Keratinocyte (primary cell): ENCODE measurements around the gene ACOT7. TPM values are rescaled to one million over a fixed set of nuclear protein-coding genes. Genes with fewer than 3 reads are reported as not detected.

Source experiments
- DNase-seq: peaks from one replicate; pipeline ENCODE4 v3.0.0-alpha.2; 2011; ENCODE audit warnings: low read depth, missing footprints, low spot score
- FAIRE-seq: peaks from 2 replicates; lab custom pipeline; 2011; peaks lifted over from hg19 to GRCh38; lab: Jason Lieb, UNC
- H2AFZ ChIP-seq: 2 replicates; pipeline ENCODE4 v1.6.0; 2012; ENCODE audit warnings: low read length, control low read depth, inconsistent platforms; ENCODE audit not compliant: control insufficient read depth
- H3K27ac ChIP-seq: 2 replicates; pipeline ENCODE4 v1.5.1; 2011; ENCODE audit warnings: low read length; ENCODE audit not compliant: control insufficient read depth, insufficient read depth
- H3K27me3 ChIP-seq: 3 replicates; pipeline ENCODE4 v1.6.0; 2011; ENCODE audit warnings: low read length; ENCODE audit not compliant: control insufficient read depth, insufficient read depth; ENCODE audit errors: extremely low read depth
- H3K36me3 ChIP-seq, 2 experiments: 2 replicates in 1 of 2; 3 replicates in 1 of 2; pipeline ENCODE4 v1.5.1; 2011; ENCODE audit warnings: low read length in 2 of 2, mild to moderate bottlenecking in 1 of 2; ENCODE audit not compliant: control insufficient read depth in 2 of 2, insufficient read depth in 2 of 2; ENCODE audit errors: extremely low read depth in 1 of 2
- H3K4me1 ChIP-seq: 3 replicates; pipeline ENCODE4 v1.5.1; 2011; ENCODE audit warnings: low read length; ENCODE audit not compliant: control insufficient read depth, insufficient read depth; ENCODE audit errors: extremely low read depth
- H3K4me2 ChIP-seq: 3 replicates; pipeline ENCODE4 v1.6.0; 2011; ENCODE audit warnings: low read depth, low read length; ENCODE audit not compliant: control insufficient read depth, insufficient read depth; ENCODE audit errors: extremely low read depth
- H3K4me3 ChIP-seq, 3 experiments: fragments of 200-600 bp in 1 of 3; sonication (generic) in 1 of 3; 2 replicates in 2 of 3; 3 replicates in 1 of 3; pipeline ENCODE4 v1.5.1; 2011 to 2016; ENCODE audit warnings: low read length in 3 of 3, mild to moderate bottlenecking in 3 of 3, control low read depth in 2 of 3, inconsistent platforms in 1 of 3, low read depth in 1 of 3, mixed read lengths in 1 of 3, mixed run types in 1 of 3, moderate library complexity in 1 of 3; ENCODE audit not compliant: control insufficient read depth in 2 of 3, insufficient read depth in 2 of 3; ENCODE audit errors: extremely low read depth in 1 of 3
- H3K79me2 ChIP-seq: 2 replicates; pipeline ENCODE4 v1.6.0; 2012; ENCODE audit warnings: low read length; ENCODE audit not compliant: control insufficient read depth, insufficient read depth
- H3K9ac ChIP-seq: 3 replicates; pipeline ENCODE4 v1.6.0; 2011; ENCODE audit warnings: low read length; ENCODE audit not compliant: control insufficient read depth, insufficient read depth; ENCODE audit errors: extremely low read depth
- H3K9me1 ChIP-seq: 3 replicates; pipeline ENCODE4 v1.6.0; 2011; ENCODE audit warnings: low read length; ENCODE audit not compliant: control insufficient read depth, insufficient read depth; ENCODE audit errors: extremely low read depth
- H3K9me3 ChIP-seq: 2 replicates; pipeline ENCODE4 v1.5.1; 2012; ENCODE audit warnings: low read depth, low read length; ENCODE audit not compliant: control insufficient read depth
- H4K20me1 ChIP-seq: 3 replicates; pipeline ENCODE4 v1.6.0; 2011; ENCODE audit warnings: low read length; ENCODE audit not compliant: control insufficient read depth, insufficient read depth; ENCODE audit errors: extremely low read depth
- EZH2 ChIP-seq: IDR thresholded peaks from one replicate; pipeline ENCODE4 v1.6.1; 2012; ENCODE audit warnings: inconsistent platforms, mild to moderate bottlenecking, low read length, moderate library complexity
- dilution Hi-C: fragments of 300-500 bp; cut with MboI; formaldehyde crosslinking; loops from one replicate; pipeline ENCODE4 v1.7.0; 2020; ENCODE audit warnings: low sequenced_read_pairs; ENCODE audit not compliant: extremely low pct_ligation_motif_present
- polyA plus RNA-seq, 5 experiments: library from polyadenylated mRNA; depleted of rRNA in 3 of 5; stranded (reverse) in 3 of 5; stranded (forward) in 1 of 5; unstranded in 1 of 5; fragments of >200 nt; gene quantifications; 1 replicate in 1 of 5; 2 replicates in 3 of 5; 3 replicates in 1 of 5; pipeline versions ENCODE4 v1.2.1 to v1.2.3, GENCODE V29; 2011 to 2012; ENCODE audit warnings: missing spikeins in 2 of 5, low read depth in 1 of 5, low replicate concordance in 1 of 5
- TF ChIP-seq, protein P1 (sequence below), 3 experiments: IDR thresholded peaks in 1 of 3; conservative IDR thresholded peaks in 1 of 3; optimal IDR thresholded peaks in 1 of 3; 2 replicates in 2 of 3; 3 replicates in 1 of 3; pipeline versions ENCODE3 to v1.5.1; 2011; ENCODE audit warnings: low read length in 3 of 3, mild to moderate bottlenecking in 3 of 3, moderate library complexity in 2 of 3, control low read depth in 1 of 3, inconsistent platforms in 1 of 3; ENCODE audit not compliant: insufficient read depth in 2 of 3; ENCODE audit errors: extremely low read depth in 1 of 3

ACOT7 gene
- polyA plus RNA-seq, 1 donor (not counting 4 experiments of a cell fraction or from before 2014, with no cell fraction given): 226 TPM

DNA sequence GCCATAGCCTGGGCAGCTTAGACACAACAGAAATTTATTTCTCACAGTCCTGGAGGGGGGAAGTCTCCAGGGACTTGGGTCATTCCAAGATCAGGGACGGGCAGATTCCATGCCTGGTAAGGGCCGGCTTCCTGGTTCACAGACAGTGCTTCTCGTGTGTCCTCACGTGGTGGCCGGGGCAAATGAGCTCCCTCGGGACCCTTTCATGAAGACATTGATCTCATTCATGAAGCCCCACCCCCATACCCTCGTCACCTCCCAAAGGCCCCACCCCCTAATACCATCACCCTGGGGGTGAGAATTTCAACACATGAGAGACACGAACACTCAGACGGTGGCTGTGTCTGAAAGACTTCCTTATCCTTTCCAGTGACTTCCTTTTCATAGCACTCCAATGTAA, 51.5 kb downstream of the ACOT7 start:
- Histone ChIP-seq H4K20me1 (peaks cover 15% of the 10 kb centered on the region), H3K27me3 (no peaks in the 10 kb centered on the region), H2AFZ (no peak overlapping the region), H3K9me1 (no peaks in the 10 kb centered on the region), H3K4me1 (peaks cover 13% of the 10 kb centered on the region), H3K27ac (no peak overlapping the region), H3K79me2 (peaks cover 34% of the 10 kb centered on the region), H3K36me3 (peaks cover 18 to 38% of the 10 kb centered on the region in 2 experiments), H3K9ac (no peak overlapping the region), H3K9me3 (no peaks in the 10 kb centered on the region), H3K4me2 (no peak overlapping the region), H3K4me3 (no peak overlapping the region)
- DNase-seq (no peak), FAIRE-seq (no peak)
- dilution Hi-C loops: no loop called here
- TF ChIP-seq, protein P1, sequence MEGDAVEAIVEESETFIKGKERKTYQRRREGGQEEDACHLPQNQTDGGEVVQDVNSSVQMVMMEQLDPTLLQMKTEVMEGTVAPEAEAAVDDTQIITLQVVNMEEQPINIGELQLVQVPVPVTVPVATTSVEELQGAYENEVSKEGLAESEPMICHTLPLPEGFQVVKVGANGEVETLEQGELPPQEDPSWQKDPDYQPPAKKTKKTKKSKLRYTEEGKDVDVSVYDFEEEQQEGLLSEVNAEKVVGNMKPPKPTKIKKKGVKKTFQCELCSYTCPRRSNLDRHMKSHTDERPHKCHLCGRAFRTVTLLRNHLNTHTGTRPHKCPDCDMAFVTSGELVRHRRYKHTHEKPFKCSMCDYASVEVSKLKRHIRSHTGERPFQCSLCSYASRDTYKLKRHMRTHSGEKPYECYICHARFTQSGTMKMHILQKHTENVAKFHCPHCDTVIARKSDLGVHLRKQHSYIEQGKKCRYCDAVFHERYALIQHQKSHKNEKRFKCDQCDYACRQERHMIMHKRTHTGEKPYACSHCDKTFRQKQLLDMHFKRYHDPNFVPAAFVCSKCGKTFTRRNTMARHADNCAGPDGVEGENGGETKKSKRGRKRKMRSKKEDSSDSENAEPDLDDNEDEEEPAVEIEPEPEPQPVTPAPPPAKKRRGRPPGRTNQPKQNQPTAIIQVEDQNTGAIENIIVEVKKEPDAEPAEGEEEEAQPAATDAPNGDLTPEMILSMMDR (optimal IDR thresholded peaks at IDR 0.05 in 1 of 3, IDR thresholded peaks at IDR 0.05 in 1 of 3, conservative IDR thresholded peaks at IDR 0.05 in 1 of 3; ENCODE audit: extremely low read depth in 1 of 3, insufficient read depth in 2 of 3, low read length in 3 of 3): no peak
- TF ChIP-seq EZH2: no peak

DNA sequence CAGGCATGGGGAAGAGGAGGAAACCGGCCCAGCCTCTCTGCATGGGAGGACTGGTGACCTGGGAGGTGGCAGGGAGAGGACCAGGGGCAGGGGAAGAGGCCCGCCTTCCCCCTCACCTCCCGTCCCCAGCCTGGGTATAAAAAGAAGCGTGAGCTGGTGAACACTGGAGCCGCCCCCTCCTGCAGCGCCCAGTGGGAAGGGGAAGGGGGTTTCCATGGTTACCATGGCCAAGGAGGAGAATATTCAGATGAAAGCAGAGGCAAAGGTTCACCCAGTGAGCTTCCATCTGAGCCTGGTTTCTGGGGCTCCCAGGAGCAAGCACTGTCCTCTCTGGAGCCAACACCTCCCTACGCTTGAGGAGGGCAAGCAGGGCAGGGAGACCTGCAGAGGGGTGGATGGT, 54.9 kb downstream of the ACOT7 start:
- Histone ChIP-seq H2AFZ (no peak overlapping the region), H4K20me1 (peaks cover 13% of the 10 kb centered on the region), H3K36me3 (peaks cover 18 to 29% of the 10 kb centered on the region in 2 experiments), H3K4me3 (no peak overlapping the region), H3K4me1 (peaks cover 7% of the 10 kb centered on the region), H3K9me3 (no peaks in the 10 kb centered on the region), H3K4me2 (no peak overlapping the region), H3K27me3 (no peaks in the 10 kb centered on the region), H3K27ac (no peak overlapping the region), H3K9me1 (no peaks in the 10 kb centered on the region), H3K9ac (no peak overlapping the region), H3K79me2 (peaks cover 30% of the 10 kb centered on the region)
- no peak for FAIRE-seq
- no peak for TF ChIP-seq EZH2
- TF ChIP-seq, protein P1 (optimal IDR thresholded peaks at IDR 0.05 in 1 of 3, IDR thresholded peaks at IDR 0.05 in 1 of 3, conservative IDR thresholded peaks at IDR 0.05 in 1 of 3; ENCODE audit: extremely low read depth in 1 of 3, insufficient read depth in 2 of 3, low read length in 3 of 3): no peak
- DNase-seq: no peak
- dilution Hi-C loops: no loop called here
